GM18909 (cell line): Measurements from ENCODE around the gene ENAH.
A peak's percentile ranks its signal among the peaks of the same experiment; 100 is the strongest.

ENCODE experiments used
- ATAC-seq: cut with Tn5 transposase; IDR thresholded peaks from one replicate; pipeline ENCODE4 v1.9.1; 2021; ENCODE audit warnings: mild to moderate bottlenecking; ENCODE audit not compliant: unreplicated experiment, poor library complexity

The ENAH gene

DNA sequence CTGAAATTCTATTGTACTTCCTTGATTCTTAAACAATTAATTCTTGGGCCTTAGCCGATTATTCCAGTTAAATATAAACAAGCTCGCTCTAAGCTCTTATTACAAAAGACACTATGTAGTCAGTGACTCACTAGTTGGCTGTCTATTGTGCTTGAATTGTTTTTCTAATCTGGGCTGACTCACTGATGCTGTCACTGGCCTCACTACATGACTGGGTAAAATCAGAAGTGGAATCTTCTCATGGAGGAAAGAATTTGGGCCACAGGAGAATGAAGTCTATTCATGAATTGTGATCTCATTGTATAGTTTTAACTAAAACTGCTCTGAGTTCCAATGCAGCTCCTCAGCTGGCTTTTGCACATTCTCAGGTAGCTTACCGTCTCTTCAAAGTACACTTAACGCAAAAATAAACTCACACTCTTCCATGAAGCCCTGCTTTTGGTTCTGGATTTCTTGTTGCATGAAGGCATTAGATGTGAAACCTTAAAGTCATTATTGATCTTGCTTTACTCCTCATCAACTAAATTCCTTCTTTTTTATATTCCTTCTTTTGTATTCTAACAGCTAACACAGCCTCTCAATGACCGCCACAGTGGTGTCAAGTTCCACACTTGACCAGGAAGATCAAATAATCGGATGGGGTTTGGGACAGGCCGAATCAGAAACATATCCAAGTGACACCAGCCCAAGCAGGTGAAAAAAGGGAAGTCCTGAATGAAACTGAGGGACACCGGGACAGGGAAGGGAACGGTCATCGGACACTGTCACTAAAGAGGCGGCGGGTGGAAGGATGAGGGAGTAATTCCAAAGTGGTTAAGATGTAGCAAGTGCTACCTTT is 144.2 kb downstream of the ENAH start:
- ATAC-seq: no peak

DNA sequence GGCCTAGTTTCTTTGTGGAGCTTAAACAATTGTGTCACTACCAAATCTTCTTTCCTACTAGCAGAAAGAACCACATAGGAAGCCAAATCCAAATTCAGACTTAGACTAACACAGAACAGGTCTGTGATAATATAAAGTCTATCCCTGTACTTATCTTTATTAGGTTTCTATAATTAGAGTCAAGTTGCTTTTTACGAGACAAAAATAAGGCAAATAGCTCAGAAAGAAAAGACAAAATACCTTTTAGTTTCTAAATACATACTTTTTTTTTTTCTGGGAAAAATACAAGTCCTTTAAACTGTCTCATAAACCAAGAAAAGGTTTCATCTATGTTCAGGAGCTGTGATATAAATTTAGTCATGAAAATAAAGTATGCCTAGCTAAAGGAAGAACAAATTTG is 146.2 kb downstream of the ENAH start:
- ATAC-seq: no peak

DNA sequence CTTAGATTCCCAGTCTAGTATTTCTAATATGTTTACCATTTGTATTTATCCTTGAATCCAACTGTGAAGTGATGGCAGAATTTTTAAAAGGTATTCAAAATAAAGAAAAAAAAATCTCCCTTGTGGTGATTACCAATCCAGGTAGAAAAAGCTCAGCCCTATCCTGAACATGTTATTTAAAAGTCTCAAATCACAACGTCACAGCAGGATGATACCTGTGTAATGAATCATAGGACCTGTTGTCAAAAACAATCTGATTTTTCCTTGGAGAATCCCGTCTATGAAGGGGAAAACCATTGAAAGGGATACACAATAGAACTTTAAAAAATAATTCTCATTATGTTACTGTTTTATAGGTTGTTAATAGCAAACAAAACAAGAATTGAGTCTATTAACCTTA is 148.1 kb downstream of the ENAH start:
- ATAC-seq: no peak

DNA sequence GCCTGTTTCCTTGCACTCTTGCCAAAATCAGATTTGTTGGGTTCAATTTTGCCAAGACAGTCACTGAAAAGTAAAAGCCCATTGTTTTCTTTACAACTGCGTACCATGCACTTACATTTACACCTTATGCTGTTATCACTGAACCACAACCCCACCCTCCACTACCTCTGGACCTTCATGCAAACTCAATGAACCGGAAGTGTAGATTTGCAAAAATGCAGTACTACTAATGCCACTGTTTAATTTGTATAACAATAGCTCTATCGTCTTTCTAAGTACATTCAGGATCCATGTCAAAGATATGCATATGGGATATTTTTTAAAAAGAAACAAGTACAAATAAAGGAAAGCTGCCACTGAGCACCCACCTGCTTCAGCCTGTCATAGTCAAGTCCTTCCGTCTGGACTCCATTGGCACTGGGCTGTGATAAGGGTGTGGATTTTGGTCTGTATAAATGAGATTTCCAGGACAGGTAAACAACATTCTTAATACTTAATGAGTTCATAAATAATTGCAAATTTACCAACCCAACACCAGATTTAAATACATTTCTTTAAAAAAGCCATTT is 152.2 kb downstream of the ENAH start:
- no peak for ATAC-seq

DNA sequence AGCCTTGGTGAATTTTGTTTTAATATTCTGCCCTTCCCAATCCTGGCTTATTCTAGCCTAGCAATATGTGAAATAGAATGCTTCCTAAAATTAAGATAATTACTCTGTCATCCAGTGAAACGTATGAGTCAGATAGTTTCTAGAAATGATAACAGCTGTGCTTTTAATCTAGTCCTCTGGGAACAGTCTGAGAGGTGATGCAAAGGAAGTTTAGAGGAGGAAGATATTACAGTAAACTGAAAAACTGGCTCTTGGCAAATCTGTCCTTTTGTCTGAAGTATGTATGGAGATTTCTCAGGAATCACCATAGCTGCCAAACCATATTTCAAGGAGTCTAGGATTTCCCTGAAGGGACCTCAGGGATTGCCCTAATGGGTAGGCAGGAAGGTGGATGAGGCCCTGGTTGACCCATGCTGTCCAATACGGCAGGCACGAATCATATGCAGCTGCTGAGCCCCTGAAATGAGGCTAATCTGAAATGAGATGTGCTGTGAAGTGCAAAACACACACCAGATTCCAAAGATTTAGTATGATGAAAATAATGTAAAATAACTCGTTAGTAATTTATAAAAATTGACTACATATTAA is 154.3 kb downstream of the ENAH start:
- no peak for ATAC-seq

DNA sequence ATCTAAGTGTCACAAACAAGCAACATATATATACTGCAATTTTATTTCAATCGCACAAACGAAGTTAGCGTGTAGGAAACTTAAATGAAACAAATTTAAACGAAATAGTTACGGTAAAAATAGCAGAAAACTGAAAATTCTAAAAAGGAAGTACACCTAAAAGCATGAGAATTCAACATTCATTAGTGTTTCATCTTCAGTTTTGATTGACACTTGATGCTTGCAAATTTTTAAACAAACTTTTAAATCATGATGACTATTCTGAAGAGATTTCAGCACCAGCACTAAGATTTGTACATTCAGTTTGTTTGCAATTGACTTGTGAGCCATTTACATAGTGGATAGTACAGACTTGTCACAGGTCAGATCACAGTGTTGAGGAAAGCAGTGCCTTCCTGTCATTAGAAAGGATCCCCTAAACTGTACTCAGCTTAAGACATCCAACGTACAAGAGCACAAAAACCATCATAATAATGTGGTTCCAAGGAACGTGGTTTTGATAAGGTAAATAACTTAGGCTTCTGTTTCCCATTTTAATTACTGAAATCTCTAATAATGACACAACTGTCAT is 158.0 kb downstream of the ENAH start:
- no peak for ATAC-seq

DNA sequence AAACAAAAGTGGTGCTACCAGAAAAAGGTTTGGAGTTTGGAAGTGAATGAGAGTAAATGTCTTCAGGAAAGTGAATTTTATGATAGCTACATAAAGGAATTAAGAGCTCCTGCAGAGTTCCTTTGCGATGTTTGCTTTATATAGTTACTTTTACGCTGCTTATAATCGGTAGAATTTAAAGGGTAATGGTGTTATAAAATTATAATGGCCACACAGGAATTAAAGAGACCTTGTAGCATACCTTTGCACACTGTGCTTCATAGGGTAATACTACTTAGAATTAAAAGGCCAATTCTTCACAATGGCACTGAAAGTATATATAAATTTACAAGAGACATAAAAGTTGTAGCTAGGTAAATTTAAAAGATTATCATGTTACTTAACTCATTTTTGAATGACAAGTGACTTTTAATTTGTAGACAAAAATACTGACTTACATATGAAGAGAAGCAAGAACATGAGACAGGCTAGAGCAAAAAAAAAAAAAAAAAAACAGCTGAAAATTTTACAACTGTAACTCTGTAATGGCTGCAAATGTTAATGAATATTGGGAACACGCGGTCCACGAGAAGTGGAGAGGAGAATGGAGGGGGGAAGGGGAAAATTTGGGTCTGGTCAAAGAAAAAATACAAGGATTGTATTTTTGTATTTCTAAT is 159.2 kb downstream of the ENAH start:
- ATAC-seq: no peak

DNA sequence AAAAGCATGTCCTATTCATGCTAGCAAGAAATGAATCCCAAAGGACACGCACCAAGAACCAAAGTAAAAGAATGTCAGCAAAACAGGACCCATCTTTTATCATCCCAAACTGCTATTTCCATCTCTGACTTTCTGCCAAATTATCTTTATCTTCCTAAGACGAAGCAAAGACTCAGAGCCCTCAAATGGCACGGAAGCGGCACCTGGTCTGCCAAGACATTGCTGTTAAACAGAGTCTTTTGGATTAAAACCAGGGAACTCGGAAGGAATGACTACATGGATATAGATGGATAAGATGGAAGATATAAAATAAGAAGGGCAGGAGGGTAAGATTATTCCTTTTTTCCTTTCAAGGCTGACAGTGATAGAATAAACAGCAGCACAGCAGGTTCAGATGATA is 164.2 kb downstream of the ENAH start:
- ATAC-seq: no peak

DNA sequence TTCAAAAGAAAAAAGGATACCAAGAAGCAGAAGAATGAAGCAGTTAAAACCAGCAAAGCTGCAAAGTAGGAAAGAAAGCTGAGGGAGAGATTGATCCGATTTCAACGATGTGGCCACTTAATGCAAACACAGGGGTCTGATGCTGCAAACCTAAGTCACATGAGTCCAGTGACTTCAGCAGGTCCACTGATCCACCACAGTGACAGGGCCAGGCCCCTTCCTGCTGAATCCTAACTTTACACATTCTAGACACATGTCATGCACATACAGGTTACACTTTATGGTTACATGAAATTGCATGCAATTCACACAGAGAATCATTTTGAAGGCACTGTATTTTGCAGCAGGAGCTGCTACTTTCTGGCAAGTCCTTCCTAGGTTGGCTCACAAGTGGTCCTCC is 166.1 kb downstream of the ENAH start:
- no peak for ATAC-seq

DNA sequence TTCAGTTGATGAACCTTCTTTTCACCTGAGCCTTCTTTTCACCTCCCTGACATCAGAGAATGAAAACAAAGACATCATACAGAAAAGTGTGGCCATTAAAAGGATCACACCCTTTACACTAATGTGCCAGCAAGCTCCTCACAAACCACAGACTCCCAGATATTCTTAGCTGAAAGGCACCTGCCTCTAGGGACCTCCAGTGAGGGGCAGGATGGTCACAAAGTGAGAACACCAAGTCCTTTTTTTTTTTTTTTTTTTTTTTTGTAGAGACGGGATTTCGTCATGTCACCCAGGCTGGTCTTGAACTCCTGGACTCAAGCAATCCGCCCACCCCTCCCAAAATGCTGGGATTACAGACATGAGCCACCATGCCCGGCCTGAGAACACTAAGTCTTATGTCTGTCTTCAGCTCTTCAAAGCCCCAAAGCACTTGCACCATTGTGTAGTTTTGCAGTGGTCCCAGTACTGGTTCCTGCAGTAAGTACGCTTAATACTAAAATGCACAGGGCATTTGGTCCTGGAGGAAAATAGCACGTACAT is 166.9 kb downstream of the ENAH start:
- ATAC-seq: no peak

DNA sequence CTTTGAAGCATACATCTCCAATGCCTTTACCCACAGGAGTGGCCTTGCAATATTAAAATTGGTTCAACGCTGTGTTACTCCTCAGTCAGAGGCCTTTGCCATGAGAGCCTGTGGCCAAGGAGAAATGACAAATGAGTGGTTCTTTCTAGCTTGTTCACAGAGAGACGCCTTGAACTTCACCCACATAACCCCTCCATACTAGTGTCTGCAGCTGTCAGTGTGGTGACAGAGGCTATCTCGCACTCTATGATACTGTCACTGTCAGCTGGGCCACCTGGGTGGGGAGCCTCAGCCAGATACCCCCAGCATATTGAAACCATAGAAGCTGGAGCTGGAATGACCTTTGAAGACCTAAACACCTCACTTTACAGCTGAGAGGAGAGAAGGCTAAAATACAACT is 167.7 kb downstream of the ENAH start:
- no peak for ATAC-seq

DNA sequence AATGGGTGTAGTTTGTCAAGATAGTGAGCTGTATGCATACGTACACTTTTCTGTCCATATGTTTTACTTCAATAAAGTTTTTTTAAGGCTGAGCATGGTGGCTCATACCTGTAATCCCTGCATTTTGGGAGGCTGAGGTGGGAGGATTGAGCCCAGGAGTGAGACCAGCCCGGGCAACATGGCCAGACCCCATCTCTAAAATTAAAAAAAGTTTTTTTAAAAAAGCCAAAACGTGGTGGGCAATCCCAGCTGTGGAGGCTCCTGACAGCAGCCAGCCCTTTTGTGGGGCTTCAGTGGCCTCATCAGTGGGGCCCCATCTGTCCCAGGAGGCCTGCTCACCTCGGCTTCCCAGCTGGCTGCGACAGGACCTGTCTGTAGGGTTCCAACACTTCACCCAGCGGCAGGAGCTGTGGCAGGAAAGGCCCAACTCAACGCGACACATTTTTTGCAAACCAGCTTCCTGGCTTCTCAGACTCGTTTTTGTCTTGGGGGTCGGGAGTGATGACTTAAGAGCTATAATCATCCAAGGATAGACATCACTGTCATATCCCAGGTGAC is 168.2 kb downstream of the ENAH start:
- no peak for ATAC-seq

DNA sequence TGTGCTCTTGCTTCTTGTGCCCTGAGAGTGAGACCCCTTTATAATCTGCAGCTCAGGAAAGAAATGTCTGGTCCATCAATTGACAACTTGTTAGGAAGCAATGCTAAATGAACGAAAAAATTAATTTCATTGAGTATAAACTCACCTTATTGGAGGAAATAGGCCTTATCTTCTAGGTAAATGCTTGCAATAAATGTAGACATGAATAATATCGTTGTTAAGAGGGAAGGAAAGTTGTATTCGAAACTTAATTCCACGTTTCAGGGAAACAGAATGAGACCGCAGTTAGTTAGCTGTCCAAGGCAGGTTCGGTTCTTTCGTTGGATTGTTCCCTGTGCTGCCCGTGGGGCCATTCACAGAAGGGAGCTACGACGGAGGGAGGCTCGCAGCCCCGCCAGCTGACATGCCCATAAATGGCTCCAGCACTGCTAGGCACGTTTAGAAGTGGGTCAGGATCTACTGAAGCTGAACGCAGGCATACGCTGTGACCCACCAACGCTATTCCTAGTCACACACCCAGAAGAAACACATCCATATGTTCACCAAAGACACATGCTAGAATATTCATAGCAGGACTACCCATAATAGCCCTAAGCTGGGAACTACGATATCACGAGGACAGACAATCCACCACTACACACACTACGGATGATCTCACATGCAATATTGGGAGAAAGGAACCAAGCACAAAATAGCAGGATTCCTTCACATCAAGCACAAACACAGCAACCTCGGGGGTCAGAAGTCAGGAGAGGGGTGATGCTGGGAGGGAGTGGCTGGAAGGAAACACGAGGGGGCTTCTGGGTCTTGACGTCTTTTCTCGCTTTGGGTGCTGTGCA is 168.9 kb downstream of the ENAH start:
- ATAC-seq: no peak

DNA sequence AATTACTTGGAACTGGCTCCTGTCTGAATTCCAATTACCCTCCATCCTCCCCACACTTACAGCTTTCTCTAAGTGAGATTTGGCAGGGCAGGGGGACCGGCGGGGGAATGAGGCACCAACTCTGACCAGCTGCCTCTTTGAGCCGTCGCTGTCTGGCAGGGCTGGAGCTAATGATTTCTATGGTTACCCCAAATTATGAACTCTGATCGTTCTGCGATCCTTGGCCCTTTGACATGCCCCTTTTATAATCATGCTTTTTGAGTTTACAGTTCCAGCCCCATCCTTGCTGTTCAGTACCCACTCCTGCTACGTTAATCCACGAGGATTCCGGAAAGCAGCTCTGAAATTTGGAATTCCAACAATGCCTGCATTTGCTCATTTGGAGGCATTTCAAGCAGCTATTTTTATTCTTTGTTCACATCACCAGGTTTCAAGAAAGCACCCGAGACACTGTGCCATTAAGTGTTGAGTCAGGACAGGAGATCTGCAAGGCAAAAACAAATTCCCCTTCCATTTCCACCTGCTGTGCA is 170.4 kb downstream of the ENAH start:
- no peak for ATAC-seq

DNA sequence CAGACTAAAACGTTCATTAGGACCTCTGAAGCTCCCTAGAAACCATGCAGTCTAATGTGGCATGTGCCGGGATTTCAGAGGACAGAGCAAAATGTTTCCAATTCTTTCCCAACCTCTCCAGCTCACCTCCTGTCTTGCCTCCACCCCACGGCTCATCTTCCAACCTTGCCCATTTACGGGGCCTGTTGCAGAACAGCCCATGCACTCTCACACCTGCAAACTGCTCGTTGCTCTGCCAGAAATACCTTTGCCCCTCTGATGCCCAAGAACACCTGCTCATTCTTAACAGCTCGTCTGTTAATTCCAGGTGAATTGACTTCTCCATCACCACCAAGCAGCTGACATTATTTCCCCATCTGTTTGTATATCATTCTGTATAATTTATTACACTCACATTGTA is 171.2 kb downstream of the ENAH start:
- no peak for ATAC-seq

DNA sequence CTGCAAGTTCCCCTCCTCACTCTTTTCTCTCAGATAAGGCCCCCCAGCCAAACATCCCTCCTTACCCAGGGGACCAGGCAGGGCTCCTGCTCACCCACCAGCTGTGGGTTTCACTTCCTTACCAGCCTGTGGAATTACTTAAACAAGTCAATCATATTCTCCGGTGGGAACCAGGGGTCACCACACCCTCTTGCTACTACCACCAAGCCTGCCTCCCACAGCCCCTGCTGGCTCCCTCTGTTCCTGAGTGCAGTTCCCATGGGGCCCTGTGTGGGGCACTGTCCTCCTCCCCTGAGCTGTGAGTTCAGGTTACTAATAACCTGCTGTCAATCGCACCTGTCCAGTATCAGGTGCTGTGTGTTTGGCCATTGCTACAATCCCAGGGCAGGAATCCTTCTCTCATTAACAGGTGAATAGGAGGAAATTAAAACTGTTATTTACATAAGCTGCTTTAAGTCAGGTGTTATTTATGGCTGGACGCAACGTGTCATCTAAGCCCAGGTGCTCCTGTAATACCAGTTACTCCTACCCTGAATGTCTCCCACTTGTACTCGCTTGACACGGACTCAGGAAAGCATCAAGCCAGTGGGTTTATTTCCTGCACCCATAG is 172.0 kb downstream of the ENAH start:
- ATAC-seq: peak; percentile 88

DNA sequence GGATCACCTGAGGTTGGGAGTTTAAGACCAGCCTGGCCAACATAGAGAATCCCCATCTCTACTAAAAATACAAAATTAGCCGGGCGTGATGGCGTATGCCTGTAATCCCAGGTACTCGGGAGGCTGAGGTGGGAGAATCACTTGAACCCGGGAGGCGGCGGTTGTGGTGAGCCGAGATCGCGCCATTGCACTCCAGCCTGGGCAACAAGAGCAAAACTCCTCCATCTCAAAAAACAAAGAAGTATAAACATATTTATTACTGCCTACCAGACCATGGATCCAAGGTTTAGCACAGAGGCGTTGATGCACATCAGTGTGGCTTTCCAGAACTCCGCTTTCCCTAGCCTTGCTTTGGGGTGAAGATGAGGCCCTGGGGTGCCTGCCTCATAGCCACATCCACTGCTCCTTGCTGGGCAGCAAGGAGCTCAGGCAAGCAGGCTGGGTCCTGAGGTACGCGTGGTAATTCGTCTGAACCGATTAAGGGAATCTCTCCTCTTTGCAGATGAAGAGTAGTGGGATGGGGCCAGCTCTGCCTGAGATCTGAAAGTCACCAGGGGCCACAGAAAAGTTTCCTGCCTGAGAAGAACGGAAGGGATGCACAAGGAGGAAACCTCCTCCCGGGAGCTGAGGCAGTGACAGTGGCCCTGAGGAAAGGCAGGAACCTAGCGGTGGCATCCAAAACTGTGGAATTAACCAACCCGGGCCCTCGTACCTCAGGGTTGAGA is 172.8 kb downstream of the ENAH start:
- no peak for ATAC-seq

DNA sequence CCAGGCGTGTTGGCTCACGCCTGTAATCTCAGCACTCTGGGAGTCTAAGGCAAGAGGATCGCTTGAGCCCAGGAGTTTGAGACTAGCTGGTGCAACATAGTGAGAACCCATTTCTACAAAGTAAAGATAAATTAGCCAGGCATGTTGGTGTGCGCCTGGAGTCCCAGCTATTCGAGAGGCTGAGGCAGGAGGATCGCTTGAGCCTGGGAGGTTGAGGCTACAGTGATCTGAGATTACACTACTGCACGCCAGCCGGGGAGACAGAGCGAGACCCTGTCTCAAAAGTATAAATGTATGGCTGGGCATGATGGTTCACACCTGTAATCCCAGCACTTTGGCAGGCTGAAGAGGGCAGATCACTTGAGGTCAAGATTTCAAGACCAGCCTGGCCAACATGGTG is 173.6 kb downstream of the ENAH start:
- ATAC-seq: no peak
